GM19240 (cell line): Measurements from ENCODE around the gene RALGPS2.

Source experiments
- DNase-seq: peaks from one replicate; pipeline ENCODE4 v3.0.0; 2011; ENCODE audit warnings: low spot score; ENCODE audit not compliant: insufficient read length

The RALGPS2 gene, protein sequence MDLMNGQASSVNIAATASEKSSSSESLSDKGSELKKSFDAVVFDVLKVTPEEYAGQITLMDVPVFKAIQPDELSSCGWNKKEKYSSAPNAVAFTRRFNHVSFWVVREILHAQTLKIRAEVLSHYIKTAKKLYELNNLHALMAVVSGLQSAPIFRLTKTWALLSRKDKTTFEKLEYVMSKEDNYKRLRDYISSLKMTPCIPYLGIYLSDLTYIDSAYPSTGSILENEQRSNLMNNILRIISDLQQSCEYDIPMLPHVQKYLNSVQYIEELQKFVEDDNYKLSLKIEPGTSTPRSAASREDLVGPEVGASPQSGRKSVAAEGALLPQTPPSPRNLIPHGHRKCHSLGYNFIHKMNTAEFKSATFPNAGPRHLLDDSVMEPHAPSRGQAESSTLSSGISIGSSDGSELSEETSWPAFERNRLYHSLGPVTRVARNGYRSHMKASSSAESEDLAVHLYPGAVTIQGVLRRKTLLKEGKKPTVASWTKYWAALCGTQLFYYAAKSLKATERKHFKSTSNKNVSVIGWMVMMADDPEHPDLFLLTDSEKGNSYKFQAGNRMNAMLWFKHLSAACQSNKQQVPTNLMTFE

DNA sequence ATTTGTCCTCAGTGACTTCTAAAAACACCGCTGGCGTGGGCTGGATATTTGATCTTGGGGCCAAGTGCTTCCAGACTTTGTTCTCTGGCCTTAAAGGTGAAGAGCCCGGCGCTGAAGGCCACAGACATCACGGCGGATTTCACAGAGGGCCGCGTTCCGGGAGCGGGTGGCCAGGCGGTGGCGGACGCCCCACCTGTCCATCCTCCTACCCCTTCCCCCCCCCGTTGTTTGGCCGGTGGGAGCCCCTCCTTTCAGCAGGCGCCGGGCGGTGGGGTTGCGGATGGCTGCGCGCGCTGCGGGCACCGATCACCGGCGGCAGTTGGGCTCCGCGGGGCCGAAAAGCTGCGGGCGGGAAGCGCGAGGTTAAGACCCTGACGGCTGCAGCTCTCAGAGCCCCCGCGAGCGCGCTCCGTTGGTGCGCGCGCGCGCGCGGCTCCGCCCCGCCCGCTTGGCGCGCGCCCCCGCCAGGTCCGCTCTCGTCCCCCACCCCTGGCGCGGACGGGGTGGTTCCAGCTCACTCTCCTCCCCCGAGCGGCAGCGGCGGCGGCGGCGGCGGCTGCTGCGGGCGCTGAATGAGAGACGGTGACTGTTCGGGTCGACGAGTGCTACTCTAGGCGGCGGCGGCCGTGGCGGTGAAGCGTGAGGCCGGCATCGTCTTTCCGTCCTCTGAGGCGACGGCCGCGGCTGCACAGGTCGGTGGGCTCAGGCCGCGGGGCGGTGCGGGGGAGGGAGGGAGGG is at the start of gene RALGPS2:
TSS of gene RALGPS2 (plus strand) at position 517 of the 738 bp plus-strand sequence. CDS start 51,521 bp downstream, outside the sequence.
- peak; percentile 6 for DNase-seq

DNA sequence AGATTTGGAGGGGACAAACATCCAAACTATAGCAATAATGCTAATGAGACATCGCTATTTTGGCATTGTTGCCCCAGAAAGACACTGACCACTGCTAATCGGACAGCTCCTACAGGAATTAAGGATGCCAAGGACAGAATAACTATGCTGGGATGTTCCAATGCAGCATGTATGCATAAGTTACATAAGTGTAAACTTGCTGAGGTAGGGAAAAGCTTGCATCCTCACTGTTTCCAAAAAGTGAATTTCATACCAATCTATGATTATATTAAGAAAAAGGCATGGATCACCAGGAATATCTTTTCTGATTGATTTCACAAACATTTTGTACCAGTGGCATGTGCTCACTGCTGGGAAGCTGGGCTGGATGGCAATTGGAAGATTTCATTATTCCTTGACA is 45.8 kb upstream of the RALGPS2 start:
- DNase-seq: no peak

DNA sequence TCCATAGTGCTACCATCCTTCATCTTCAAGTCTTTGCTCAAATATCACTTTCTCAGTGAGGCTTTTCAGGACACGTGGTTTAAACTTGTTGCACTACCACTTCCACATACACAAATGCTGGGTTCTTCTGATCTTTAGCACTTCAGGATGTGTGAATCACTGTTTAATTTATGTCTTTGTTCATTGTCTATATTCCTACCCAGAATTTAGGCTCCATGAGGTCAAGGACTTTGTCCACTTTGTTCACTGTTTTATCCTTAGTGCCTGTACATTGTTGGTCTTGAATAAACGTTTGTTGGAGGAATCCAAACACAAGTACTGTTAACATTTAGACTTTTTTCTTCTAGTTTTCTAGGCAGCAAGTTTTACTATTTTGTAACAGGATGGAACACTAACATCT is 42.6 kb upstream of the RALGPS2 start:
- DNase-seq: no peak

DNA sequence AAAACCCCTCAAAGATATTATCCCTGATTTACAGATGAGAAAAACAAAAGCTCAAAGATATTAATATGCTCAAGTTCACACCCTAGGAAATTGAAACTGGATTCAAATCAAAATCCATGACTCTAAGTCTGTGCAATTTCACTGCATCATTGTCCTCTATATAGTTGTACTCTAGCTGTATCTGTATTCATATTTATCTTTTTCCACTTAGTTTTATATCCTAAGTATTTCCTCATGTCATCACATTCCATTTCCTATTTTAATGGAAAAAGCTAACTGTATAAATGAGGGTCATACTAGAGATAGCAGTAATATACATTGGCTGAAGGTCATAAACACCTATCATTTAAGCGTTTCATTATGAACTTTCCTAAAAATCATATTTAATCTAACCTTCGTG is 42.2 kb upstream of the RALGPS2 start:
- no peak for DNase-seq

DNA sequence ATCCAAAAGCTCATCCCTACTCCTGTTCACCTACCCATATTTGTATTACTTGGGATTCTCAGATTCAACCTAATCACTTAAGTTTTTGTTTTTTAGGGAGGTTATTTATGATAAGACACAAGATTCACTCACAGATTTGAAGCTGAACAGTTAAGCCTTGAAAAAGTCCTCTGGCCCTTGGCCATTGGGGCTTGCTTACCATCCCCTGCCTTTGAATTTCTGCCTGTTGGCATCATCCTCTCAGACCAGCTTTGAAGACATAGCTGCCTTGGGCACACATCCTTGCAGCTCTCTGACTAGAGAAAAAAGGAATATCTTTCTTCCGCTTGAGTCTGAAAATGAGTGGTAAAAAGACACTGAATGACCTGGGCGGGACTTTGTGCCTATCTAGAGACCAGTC is 41.8 kb upstream of the RALGPS2 start:
- no peak for DNase-seq

DNA sequence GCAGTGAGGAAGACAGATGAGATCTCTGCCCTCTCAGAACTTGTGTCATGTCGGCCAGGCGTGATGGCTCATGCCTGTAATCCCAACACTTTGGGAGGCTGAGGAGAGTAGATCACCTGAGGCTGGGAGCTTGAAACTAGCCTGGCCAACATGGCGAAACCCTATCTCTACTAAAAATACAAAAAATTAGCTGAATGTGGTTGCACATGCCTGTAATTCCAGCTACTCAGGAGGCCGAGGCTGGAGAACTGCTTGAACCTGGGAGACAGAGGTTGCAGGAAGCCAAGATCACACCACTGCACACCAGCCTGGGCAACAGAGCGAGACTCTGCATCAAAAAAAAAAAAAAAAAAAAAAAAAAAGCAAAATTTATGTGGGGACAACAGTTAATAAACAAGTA is 40.9 kb upstream of the RALGPS2 start:
- no peak for DNase-seq

DNA sequence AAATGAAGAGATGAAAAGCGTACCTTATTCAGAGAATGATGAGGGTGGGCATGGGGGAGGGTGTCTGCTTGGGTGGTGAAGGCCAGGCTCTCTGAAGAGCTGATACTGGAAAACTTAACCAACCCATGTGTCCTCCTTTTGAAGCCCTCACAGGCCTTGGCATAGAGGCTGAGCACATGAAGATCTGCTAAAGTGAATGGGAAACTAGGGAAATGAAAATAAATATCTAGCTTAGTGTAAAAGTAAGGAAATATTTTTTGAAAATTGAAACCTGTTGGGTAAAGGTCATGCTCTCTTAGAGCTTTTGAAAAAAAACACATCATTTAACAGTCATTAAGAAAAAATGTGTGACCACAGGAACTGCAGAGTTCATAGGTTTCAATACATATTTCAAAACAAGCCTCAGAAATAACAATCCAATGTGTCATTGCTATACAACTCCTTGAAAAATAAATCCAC is 40.5 kb upstream of the RALGPS2 start:
- DNase-seq: no peak

DNA sequence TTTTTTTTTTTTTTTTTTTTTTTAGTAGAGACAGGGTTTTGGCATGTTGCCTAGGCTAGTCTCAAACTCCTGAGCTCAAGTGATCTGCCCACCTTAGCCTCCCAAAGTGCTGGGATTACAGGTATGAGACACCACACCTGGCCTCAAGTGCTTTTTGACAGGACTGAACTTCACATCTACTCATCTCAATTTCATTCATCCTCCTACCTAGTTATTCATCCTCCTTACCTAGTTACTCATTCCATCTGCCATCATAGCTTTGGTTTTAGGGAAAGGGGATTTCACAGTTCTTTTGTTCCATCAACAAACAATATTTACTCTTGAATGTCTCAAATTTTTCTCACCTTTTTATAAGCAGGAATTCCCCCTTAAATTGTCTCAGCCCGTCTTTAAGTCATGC is 38.6 kb upstream of the RALGPS2 start:
- DNase-seq: no peak

DNA sequence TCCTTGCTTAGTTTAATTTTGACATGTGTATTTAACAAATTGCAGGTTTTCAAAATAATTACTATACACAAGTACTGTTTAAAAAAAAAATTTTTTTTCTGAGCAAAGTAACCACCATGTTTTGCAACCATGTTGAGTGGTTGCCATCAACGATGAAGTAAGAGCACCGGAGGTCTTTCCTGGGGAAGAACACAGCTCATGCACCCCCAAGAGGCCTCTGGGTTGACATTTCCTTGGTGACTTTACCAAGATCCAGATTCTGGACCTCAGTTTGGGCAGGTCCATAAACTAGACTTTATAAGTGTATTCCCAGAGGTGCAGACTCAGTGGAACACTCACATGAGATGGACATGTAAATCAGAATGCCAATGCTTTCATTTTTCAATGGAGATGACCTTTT is 36.8 kb upstream of the RALGPS2 start:
- DNase-seq: no peak

DNA sequence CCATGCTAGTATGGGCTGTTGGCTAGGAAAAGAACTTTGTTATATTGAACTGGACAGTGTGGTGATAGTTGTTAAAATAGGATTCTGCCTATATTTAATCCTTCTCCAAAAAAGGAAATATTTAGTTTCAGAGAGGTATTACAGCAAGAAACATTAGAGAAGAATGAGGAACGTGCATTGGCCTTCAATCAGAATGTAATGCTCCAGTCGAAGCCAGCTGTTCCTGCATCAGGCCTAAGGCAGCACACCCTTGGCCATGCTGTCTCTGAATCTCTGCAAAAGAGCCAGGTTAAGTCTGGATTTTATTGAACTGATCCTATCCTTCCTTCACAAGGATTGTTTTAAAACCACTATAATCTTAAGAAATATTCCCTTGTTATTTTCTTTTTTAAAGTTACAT is 35.3 kb upstream of the RALGPS2 start:
- DNase-seq: no peak

DNA sequence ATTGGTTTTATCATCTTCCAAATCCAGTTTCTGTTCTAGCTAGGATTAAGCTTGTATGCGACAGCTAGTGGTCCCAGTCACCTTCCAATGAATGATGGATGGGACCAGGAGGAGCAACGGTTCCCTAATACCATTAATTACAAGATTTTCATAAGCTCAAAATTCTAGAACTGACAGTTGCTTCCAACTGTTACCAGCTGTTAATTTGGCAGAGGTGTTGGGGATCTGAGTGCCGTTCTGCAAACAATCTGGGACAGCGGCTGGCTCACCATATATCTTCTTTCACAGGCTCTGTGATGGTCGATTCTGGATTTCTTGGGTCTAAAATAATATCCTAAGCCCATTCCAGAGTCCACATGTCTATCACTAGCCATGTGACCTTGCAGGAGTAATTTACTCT is 34.5 kb upstream of the RALGPS2 start:
- DNase-seq: no peak

DNA sequence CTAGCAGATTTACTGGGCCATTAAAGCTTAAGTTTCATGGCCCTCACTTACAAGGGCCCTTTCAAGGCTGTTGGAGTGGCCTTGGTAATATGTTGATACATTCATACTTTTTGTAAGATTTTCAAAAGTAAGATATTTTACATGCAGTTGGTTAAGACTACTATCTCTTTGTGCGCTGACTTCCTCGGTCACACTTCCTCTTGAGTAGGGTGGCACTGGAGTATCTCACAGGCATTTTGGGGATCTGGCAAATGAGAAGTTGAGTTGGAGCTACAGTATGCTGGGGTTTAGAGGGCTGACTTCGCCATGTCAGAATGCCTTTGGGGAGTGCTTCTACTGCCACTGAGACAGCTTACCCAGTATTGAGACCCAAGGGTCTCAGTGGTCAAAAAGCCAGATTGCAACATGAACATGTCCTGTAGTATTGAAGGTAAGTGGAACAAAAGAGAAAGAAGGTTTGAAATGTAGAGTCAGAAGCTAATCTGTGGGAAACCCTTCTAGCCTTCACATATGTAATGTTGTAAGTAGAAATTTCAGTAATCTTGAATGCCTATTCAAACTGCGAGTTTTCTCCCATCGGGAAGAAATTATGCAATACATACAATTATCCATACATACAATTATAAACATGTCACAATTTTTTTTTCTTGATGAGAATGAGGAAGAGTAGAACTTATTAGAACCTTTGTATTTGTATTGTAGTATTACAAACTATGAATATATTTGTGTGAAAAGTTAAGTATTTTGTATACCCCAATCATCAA is 32.3 kb upstream of the RALGPS2 start:
- no peak for DNase-seq

DNA sequence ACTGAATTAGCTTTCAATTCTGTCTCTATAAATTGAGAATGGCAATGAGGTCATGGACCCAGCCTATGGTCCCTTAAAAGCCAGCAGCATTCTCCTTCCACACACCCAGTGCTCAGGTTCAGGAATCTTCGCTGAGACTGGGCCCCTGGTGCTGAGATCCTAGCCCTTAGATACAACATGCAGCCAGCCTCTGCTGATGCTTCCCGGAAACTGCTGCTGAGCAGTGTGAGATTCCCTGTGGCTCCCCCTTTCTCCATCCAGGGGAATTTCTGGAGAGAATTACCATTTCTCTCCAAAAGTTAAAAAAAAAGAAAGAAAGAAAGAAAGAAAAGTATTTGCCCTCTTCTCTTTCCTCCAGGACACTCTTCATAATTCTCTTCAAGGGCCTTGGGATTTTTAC is 31.7 kb upstream of the RALGPS2 start:
- no peak for DNase-seq

DNA sequence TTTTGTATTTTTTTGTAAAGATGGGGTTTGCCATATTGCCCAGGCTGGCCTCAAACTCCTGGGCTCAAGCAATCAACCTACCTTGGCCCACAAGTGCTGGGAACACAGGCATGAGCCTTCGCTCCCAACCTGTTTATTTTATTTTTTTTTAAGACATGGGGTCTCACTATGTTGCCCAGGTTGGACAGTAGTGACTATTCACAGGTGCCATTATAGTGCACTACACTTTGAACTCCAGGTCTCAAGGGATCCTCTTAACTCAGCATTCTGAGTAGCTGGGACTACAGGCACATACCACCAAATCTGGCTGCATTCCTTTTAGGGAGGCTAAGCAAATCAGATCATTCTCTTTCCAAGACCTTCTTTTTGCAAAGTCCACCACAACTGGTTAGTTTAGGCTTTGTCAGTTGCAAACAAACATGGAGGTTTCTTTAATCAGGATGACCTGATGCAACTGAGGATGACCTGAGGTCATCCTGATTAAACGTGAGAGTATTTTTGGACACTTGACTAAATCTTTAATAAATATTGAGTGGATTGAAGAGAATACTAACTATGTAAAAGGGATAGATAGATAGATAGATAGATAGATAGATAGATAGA is 30.0 kb upstream of the RALGPS2 start:
- no peak for DNase-seq

DNA sequence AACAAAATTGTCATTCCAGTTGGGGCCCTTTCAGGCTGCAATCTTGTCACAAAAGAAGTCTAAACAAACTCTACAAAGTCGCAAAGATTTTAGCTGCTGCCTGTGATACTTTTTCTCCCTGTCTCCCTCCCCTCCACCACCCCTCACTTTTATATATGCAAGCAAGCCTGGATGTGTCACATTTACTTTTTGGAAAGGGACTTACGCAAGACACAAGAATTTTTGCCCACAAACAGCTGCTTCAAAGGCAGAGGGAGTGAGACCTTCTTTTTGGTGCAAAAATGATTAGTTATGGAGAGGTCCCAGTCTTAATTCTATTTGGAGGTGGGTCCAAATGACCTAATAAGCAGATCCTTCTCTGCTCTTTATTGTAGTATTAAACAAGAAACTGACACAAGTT is 22.9 kb upstream of the RALGPS2 start:
- no peak for DNase-seq

DNA sequence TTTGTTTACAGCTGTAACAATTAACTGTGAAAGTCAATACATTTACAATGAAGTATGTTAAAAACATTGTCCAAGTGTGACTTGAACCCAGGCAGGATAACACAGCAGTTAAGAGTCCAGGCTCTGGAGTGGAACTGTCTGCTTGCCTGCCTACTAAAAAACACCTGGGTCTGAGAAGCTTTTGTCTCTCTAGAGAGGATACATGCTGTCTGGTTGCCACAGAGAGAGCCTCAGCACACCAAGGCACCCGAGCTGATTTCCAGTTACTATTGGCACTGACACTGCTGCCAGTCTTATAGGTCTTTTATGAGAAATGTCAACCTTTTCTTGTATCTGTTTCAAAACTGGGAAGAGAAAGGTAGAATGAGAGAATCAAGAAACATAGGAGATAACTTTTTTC is 20.2 kb upstream of the RALGPS2 start:
- no peak for DNase-seq

DNA sequence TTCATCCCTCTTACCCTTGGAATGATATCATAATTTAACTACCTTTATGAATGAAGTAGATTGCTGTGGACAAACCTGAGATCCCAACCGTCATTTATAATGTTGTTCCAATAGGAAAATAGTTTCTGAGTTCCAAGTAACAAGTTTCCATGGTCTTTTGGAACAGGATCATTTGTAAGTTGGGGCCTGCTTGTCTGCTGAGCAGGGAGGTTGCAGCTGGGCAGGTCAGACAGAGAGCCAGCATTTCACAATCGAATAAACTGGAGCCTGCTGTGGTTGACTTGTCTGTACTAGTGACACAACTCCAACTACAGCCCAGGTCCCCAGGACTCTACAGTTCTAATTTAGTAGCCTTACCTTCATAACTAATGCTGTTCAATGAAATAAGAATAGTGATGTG is 18.6 kb upstream of the RALGPS2 start:
- DNase-seq: no peak

DNA sequence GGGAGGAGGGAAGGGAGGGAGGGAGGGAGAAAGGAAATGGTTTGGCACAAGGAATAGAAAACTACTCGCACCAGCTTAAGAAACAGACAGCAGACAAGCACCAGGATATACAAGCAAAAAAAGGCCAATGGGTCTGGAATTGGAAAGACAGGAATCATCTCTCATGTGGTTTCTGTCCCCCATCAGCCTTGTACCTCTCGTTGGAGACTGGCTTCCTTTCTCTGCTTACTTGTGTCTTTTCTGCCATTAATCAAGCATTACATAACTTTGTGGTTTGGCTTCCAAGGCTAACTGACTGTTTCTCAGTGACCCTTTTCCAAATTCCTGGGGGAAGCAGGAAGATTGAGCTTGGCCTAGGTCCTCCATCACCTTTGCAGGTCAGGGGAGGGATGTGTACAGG is 11.8 kb upstream of the RALGPS2 start:
- DNase-seq: no peak

DNA sequence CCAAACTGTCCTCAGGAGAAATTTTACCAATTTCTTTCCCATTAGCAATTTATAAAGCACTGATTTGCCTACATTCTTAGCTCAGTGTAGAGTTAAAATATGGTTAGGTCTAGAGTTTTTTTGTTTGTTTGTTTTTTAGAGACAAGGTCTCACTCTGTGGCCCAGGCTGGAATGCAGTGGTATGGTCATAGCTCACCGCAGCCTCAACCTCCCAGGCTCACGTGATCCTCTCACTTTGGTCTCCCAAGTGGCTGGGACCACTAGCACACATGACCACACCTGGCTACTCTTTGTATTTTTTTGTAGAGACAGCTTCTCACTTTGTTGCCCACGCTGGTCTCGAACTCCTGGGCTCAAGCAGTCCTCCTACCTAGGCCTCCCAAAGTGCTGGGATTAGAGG is 10.6 kb upstream of the RALGPS2 start:
- no peak for DNase-seq

DNA sequence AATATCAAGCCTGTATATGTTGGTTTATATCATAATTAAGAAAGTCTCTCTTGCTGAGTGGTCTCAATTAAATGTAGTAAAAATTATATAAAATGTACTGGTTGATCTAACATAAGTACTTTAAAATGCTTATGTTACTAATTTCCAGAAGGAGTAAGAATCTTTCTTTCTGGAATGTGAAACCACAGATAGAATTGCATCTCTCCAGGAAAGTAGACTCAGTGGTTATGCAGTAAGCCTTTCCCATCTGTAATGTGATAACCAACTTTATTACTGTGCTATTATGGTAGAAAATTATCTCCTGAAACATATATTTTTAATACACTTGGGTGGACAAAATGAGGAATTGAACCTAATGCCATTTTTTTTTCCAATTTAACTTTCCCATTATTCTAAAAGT is 8.9 kb upstream of the RALGPS2 start:
- no peak for DNase-seq

DNA sequence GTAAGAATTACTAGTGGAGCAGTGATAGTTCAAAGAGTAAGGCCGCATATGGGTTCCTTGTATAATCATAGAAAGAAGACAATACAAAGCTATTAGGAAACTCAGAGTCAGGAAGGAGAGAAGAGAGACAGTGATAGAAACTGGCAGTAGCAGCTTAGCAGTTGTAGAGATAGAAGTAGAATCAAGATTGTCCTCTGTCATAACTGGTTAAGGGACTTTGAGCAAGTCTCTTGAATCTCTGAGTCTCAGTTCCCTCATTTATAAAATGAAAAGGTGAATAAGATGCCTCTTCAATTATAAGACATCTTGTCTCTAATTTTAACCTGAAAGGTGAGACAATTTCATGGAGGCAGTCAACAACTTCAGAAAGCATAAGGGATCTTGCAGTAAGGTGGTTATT is 6.5 kb upstream of the RALGPS2 start:
- no peak for DNase-seq
